GM12873 (cell line): ENCODE data around the gene LRRFIP2.

Experiments
- CTCF ChIP-seq: IDR thresholded peaks from 2 replicates; pipeline ENCODE4 v1.5.1; 2012; ENCODE audit warnings: low read depth, mild to moderate bottlenecking, moderate library complexity, low read length, control low read depth; ENCODE audit not compliant: insufficient read depth; ENCODE audit errors: missing control alignments

Gene LRRFIP2

GRCh38 chr3:37197810-37198371, 23.5 kb upstream of the LRRFIP2 start:
- TF ChIP-seq CTCF, result no peak

GRCh38 chr3:37194533-37194932, 20.2 kb upstream of the LRRFIP2 start:
- TF ChIP-seq CTCF, result no peak

GRCh38 chr3:37190667-37191066, 16.3 kb upstream of the LRRFIP2 start:
- TF ChIP-seq CTCF, result no peak

GRCh38 chr3:37189109-37189508, 14.7 kb upstream of the LRRFIP2 start:
- TF ChIP-seq CTCF, result no peak

- TF ChIP-seq CTCF, result no peak
Observed at GRCh38 chr3:37183976-37184375, 9.6 kb upstream of the LRRFIP2 start.

- TF ChIP-seq CTCF, result no peak
Observed at GRCh38 chr3:37183375-37183831, 9.0 kb upstream of the LRRFIP2 start.

- no peak for TF ChIP-seq CTCF
Observed at GRCh38 chr3:37182816-37183215, 8.4 kb upstream of the LRRFIP2 start.
